ENCODE measurements around the gene AGMAT.
A peak's percentile ranks its signal among the peaks of the same experiment; 100 is the strongest.

Gene AGMAT

DNA sequence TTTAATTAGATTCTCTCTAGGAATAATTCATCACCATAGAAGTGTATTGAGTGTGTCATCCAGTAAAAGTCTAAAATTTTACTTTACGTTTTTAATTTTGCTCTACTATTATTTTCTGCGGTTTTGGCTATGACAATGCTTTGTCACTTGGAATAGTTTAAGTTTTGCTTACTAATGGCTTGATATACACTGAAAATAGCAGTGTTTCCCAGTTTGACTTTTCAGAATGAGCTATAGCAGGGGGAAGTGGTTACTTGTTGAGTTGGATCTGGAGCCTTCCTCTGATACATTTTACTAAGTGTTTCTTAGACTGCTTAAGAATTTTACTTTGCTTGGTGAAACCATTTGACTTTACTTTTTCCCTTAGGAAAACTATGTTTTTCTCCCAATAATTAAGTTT, 53.2 kb downstream of the AGMAT start:
- H4K20me1 ChIP-seq (ENCODE audit: low read depth, low read length) = no peaks in the 10 kb centered on the region
- no peaks in the 10 kb centered on the region for H3K9me3 ChIP-seq (ENCODE audit: insufficient read depth, low read length)
- H2AFZ ChIP-seq (ENCODE audit: low read depth, low read length, severe bottlenecking) = no peak overlapping the region
- peaks cover 10% of the 10 kb centered on the region for H3K79me2 ChIP-seq (ENCODE audit: insufficient read depth, low read length)
- H3K4me3 ChIP-seq (ENCODE audit: insufficient read depth, low read length, poor library complexity, severe bottlenecking) = no peak overlapping the region
- H3F3A ChIP-seq (ENCODE audit: insufficient read depth) = no peaks in the 10 kb centered on the region; the same call in 1 of the 2 replicates
- H3K9me2 ChIP-seq (replicated peaks; ENCODE audit: insufficient read depth, low read length) = no peaks in the 10 kb centered on the region
- H3K27ac ChIP-seq (ENCODE audit: low read depth, low read length) = no peak overlapping the region
- no peak overlapping the region for H3K9ac ChIP-seq (ENCODE audit: low read length)
- H3K27me3 ChIP-seq (ENCODE audit: low read length) = no peaks in the 10 kb centered on the region
- H3K36me3 ChIP-seq (ENCODE audit: low read length) = peaks cover 5% of the 10 kb centered on the region; the same call in 1 of the 2 replicates
- no peak for TF ChIP-seq EZH2phosphoT487 (conservative IDR thresholded peaks at IDR 0.05; ENCODE audit: low read length)
- TF ChIP-seq, protein P1, sequence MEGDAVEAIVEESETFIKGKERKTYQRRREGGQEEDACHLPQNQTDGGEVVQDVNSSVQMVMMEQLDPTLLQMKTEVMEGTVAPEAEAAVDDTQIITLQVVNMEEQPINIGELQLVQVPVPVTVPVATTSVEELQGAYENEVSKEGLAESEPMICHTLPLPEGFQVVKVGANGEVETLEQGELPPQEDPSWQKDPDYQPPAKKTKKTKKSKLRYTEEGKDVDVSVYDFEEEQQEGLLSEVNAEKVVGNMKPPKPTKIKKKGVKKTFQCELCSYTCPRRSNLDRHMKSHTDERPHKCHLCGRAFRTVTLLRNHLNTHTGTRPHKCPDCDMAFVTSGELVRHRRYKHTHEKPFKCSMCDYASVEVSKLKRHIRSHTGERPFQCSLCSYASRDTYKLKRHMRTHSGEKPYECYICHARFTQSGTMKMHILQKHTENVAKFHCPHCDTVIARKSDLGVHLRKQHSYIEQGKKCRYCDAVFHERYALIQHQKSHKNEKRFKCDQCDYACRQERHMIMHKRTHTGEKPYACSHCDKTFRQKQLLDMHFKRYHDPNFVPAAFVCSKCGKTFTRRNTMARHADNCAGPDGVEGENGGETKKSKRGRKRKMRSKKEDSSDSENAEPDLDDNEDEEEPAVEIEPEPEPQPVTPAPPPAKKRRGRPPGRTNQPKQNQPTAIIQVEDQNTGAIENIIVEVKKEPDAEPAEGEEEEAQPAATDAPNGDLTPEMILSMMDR (IDR thresholded peaks at IDR 0.05; ENCODE audit: insufficient read depth, low read length, poor library complexity, severe bottlenecking) = no peak
- H3K4me2 ChIP-seq (ENCODE audit: low read depth, low read length, poor library complexity, severe bottlenecking) = no peak overlapping the region

DNA sequence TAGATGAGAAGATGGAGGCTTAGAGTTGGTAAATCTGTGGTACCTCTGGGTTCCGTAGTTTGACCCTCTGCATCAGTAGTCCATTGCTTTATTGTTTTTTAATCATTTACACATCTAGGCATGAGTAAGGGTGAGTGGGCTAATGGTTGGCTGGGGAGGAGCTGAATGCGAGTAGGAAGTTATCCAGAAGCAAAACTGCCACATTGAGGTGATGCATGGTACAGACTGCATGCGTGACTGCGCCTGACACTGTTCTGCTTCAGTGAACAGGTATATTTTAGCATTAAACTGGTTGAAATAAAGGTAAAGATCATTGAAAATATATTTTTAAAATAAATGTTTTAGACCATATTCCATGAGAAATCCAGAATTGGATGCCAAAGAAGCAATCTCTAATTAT, 53.8 kb downstream of the AGMAT start:
- Histone ChIP-seq H3K79me2 (ENCODE audit: insufficient read depth, low read length) (peaks cover 10% of the 10 kb centered on the region), H3K4me3 (ENCODE audit: insufficient read depth, low read length, poor library complexity, severe bottlenecking) (no peak overlapping the region), H3K9me2 (replicated peaks; ENCODE audit: insufficient read depth, low read length) (no peaks in the 10 kb centered on the region), H3K27me3 (ENCODE audit: low read length) (no peaks in the 10 kb centered on the region), H3K4me2 (ENCODE audit: low read depth, low read length, poor library complexity, severe bottlenecking) (no peak overlapping the region), H3F3A (ENCODE audit: insufficient read depth) (peaks cover 2% of the 10 kb centered on the region), H3K9me3 (ENCODE audit: insufficient read depth, low read length) (no peaks in the 10 kb centered on the region), H4K20me1 (ENCODE audit: low read depth, low read length) (no peaks in the 10 kb centered on the region), H3K27ac (ENCODE audit: low read depth, low read length) (no peak overlapping the region), H2AFZ (ENCODE audit: low read depth, low read length, severe bottlenecking) (no peak overlapping the region), H3K36me3 (ENCODE audit: low read length) (no peaks in the 10 kb centered on the region), H3K9ac (ENCODE audit: low read length) (no peak overlapping the region)
- no peak for TF ChIP-seq EZH2phosphoT487 (conservative IDR thresholded peaks at IDR 0.05; ENCODE audit: low read length)
- TF ChIP-seq, protein P1 (IDR thresholded peaks at IDR 0.05; ENCODE audit: insufficient read depth, low read length, poor library complexity, severe bottlenecking) = no peak

DNA sequence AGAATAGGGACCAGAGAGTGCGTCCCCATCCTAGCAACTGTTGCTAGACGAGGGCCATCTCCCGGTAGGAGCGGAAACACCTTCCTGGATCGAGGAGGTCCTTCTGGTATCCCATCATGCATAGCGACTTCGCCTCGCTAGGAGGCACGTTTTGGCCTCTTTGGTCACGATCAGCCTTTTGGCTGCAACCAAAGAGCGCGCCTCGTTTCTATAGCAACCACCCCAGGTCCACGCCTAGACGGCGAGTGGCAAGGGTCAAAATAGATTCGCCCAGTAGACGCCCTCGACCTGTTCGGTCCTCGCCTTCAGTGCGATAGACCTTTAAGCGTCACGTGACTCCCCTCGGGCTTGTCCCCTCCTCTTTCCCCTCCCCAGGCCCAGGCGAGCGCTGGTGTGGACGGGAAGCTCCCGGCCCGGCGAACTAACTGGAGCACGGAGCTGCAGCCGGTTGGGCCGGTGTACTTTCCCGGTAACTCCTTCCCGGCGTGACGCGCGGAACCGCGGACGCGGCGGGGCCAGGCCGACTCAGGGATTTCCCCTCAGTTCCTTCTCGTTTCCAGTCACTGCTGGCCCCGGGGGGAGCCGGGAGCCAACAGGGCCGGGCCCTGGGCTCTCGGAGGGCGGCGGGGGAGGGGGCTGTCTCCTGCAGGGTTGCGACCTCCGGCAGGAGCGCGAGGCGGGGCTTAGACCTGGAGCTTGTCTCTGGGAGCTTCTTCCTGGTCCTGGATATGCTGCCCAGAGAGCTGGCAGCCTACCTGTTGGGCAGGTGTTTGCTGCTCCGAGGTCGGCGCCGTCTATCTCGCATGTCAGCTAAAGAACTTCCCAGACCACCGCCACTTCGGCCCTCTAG, 58.1 kb downstream of the AGMAT start, which contains the start of gene DNAJC16:
Gene DNAJC16 (plus strand): TSS at position 359 of the 850 bp plus-strand sequence. CDS start 2,258 bp downstream, outside the sequence.
- peak within 1 kb of the TSS; percentile 76 for H2AFZ ChIP-seq (ENCODE audit: low read depth, low read length, severe bottlenecking)
- no peaks in the 10 kb centered on the region for H4K20me1 ChIP-seq (ENCODE audit: low read depth, low read length)
- H3K79me2 ChIP-seq (ENCODE audit: insufficient read depth, low read length) = peaks cover 10% of the 10 kb centered on the region
- no peaks in the 10 kb centered on the region for H3K9me2 ChIP-seq (replicated peaks; ENCODE audit: insufficient read depth, low read length)
- H3F3A ChIP-seq (ENCODE audit: insufficient read depth) = peaks cover 12% of the 10 kb centered on the region
- peak within 1 kb of the TSS; percentile 67 for H3K27ac ChIP-seq (ENCODE audit: low read depth, low read length)
- H3K4me3 ChIP-seq (ENCODE audit: insufficient read depth, low read length, poor library complexity, severe bottlenecking) = peak within 1 kb of the TSS; percentile 73
- no peaks in the 10 kb centered on the region for H3K9me3 ChIP-seq (ENCODE audit: insufficient read depth, low read length)
- no peak for TF ChIP-seq EZH2phosphoT487 (conservative IDR thresholded peaks at IDR 0.05; ENCODE audit: low read length)
- TF ChIP-seq, protein P1 (IDR thresholded peaks at IDR 0.05; ENCODE audit: insufficient read depth, low read length, poor library complexity, severe bottlenecking) = no peak
- peak within 1 kb of the TSS; percentile 69 for H3K9ac ChIP-seq (ENCODE audit: low read length)
- no peaks in the 10 kb centered on the region for H3K27me3 ChIP-seq (ENCODE audit: low read length)
- H3K36me3 ChIP-seq (ENCODE audit: low read length) = no peaks in the 10 kb centered on the region
- H3K4me2 ChIP-seq (ENCODE audit: low read depth, low read length, poor library complexity, severe bottlenecking) = peak within 1 kb of the TSS; percentile 89

Measured in SU-DHL-6 (cell line).